K562 (cell line): Measurements from ENCODE around the gene GPR21. TPM values are rescaled to one million over a fixed set of nuclear protein-coding genes. Genes with fewer than 3 reads are reported as not detected.

Experiments used
- ADNP ChIP-seq: fragments of 200-800 bp; sonication (Bioruptor generic); IDR thresholded peaks from 2 replicates; pipeline ENCODE4 v1.6.1; 2016; ENCODE audit warnings: missing genetic modification characterization, missing compliant biosample characterization
- CBFB ChIP-seq: sonication (generic); formaldehyde crosslinking; IDR thresholded peaks from 2 replicates; pipeline ENCODE4 v1.4.0; 2020; ENCODE audit warnings: mild to moderate bottlenecking, missing genetic modification reagents
- CCNT2 ChIP-seq: IDR thresholded peaks from 2 replicates; pipeline ENCODE4 v1.6.1; 2011; ENCODE audit warnings: borderline replicate concordance, low read depth, mild to moderate bottlenecking, moderate library complexity, mixed read lengths, low read length; ENCODE audit not compliant: insufficient read length; ENCODE audit errors: extremely low read depth
- CREM ChIP-seq: IDR thresholded peaks from 2 replicates; pipeline ENCODE4 v1.6.1; 2014; ENCODE audit warnings: antibody characterized with exemption, low read depth
- CTBP1 ChIP-seq: fragments of 450-650 bp; IDR thresholded peaks from 2 replicates; pipeline ENCODE4 v1.6.1; 2016; ENCODE audit warnings: borderline replicate concordance
- KDM1A ChIP-seq, 2 experiments: fragments of 450-650 bp; IDR thresholded peaks; 2 replicates each; pipeline ENCODE4 v1.6.1; 2016; ENCODE audit warnings: mild to moderate bottlenecking in 2 of 2
- KLF16 ChIP-seq: IDR thresholded peaks from 2 replicates; pipeline ENCODE4 v1.6.1; 2016; ENCODE audit warnings: antibody characterized with exemption
- SRSF9 ChIP-seq: fragments of 200-400 bp; formaldehyde crosslinking; IDR thresholded peaks from 2 replicates; pipeline ENCODE4 v1.6.1; 2017; ENCODE audit warnings: low read depth, low read length, borderline replicate concordance
- ZNF140 ChIP-seq: fragments of 250-450 bp; sonication (Bioruptor Pico); IDR thresholded peaks from 2 replicates; pipeline ENCODE4 v1.8.0; 2021; ENCODE audit warnings: moderate library complexity, mild to moderate bottlenecking, inconsistent platforms
- ZNF3 ChIP-seq: fragments of 250-450 bp; sonication (Bioruptor Pico); IDR thresholded peaks from 2 replicates; pipeline ENCODE4 v1.5.0; 2021; ENCODE audit warnings: mild to moderate bottlenecking, moderate library complexity
- ZNF316 ChIP-seq: fragments of 450-650 bp; IDR thresholded peaks from 2 replicates; pipeline ENCODE4 v1.6.1; 2016
- ZNF408 ChIP-seq: fragments of 250-450 bp; sonication (Bioruptor Pico); IDR thresholded peaks from 2 replicates; pipeline ENCODE4 v1.4.0; 2020; ENCODE audit warnings: low read depth, mild to moderate bottlenecking, moderate library complexity
- ZNF431 ChIP-seq: sonication (generic); formaldehyde crosslinking; IDR thresholded peaks from 2 replicates; pipeline ENCODE4 v1.8.0; 2022; ENCODE audit warnings: mild to moderate bottlenecking, missing genetic modification reagents
- ZNF589 ChIP-seq: fragments of 200-800 bp; sonication (Bioruptor generic); IDR thresholded peaks from 2 replicates; pipeline ENCODE4 v1.6.1; 2016; ENCODE audit warnings: low read depth, missing genetic modification characterization, missing compliant biosample characterization
- polyA plus RNA-seq, 8 experiments: library from polyadenylated mRNA; depleted of rRNA in 4 of 8; stranded (reverse) in 5 of 8; unstranded in 3 of 8; fragments of >200 nt; fragmentation: Nextera tagmentation in 2 of 8; fragmentation: Illumina TruSeq in 1 of 8; extraction: Ambion mirVana in 2 of 8; extraction: Trizol in 1 of 8; gene quantifications; 2 replicates each; pipeline versions ENCODE4 v1.2.1 to v1.2.3, GENCODE V29; 2011 to 2014; ENCODE audit warnings: inconsistent platforms in 1 of 8, missing spikeins in 1 of 8
- total RNA-seq, 7 experiments: library from RNA; depleted of rRNA in 6 of 7; stranded (reverse); fragments of >200 nt in 6 of 7; fragmentation: Illumina TruSeq in 2 of 7; extraction: Trizol in 2 of 7; gene quantifications; 2 replicates each; pipeline versions ENCODE4 v1.2.1 to v1.2.3, GENCODE V29; 2011 to 2021; ENCODE audit warnings: low replicate concordance in 1 of 7
- TF ChIP-seq, protein P1 (sequence below): sonication (generic); formaldehyde crosslinking; IDR thresholded peaks from 2 replicates; pipeline ENCODE4 v1.8.0; 2022; ENCODE audit warnings: mild to moderate bottlenecking, missing genetic modification reagents
- TF ChIP-seq, protein P2 (sequence below): sonication (generic); formaldehyde crosslinking; IDR thresholded peaks from 2 replicates; pipeline ENCODE4 v1.8.0; 2022; ENCODE audit warnings: mild to moderate bottlenecking, missing genetic modification reagents, borderline replicate concordance
- TF ChIP-seq, protein P3 (sequence below): fragments of 250-450 bp; sonication (Bioruptor Pico); IDR thresholded peaks from 2 replicates; pipeline ENCODE4 v1.9.0; 2021; ENCODE audit warnings: mild to moderate bottlenecking
- TF ChIP-seq, protein P4 (sequence below): IDR thresholded peaks from 2 replicates; pipeline ENCODE4 v1.6.1; 2012; ENCODE audit warnings: low read depth, low read length, improper control_type of control experiment, borderline replicate concordance
- TF ChIP-seq, protein P5 (sequence below), 2 experiments: fragments of 450-650 bp in 1 of 2; sonication (generic) in 1 of 2; formaldehyde crosslinking in 1 of 2; IDR thresholded peaks in 1 of 2; conservative IDR thresholded peaks in 1 of 2; 2 replicates each; pipeline versions ENCODE4 v1.6.1 to v1.8.1; 2016 to 2023; ENCODE audit warnings: mild to moderate bottlenecking in 2 of 2, moderate library complexity in 2 of 2, inconsistent platforms in 1 of 2, missing genetic modification reagents in 1 of 2

Gene GPR21
- total and polyA plus RNA-seq, 9 of the 15 experiments (the other 6 are each of a cell fraction or from before 2014, with no cell fraction given), result 0.16 to 0.83 (median 0.36) TPM; not detected in 6

DNA sequence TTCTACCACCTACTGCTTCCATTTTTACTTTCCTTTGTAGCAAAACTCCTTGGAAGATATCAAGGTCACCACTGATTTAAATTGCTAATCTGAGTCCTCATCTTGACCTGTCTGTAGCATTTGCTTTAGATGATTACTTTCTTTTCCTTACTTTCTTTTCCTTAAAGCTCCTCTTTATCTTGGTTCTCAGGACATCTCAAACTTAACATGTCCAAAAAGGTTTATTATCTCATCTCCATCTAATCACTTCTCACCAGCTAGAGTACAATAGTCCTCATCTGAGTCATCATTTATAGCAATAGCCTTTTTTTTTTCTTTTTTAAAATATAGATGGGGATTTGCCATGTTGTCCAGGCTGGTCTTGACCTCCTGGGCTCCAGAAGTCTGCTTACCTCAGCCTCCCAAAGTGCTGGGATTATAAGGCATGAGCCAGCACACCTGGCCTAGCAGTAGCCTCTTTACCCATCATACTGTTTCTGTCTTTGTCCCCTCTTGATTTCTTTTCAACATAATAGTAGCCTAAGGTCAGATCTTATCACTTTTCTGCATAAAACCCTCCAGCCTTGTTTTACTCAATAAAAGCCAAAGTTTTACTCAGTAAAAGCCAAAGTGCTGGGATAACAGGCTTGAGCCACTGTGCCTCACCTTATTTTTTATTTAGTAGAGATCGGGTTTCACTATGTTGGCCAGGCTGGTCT, 32.9 kb upstream of the GPR21 start (continued):
- TF ChIP-seq ZNF140 (CRISPR knock-in tag), result no peak
- TF ChIP-seq CCNT2, result peak; percentile 39
- TF ChIP-seq, protein P1, sequence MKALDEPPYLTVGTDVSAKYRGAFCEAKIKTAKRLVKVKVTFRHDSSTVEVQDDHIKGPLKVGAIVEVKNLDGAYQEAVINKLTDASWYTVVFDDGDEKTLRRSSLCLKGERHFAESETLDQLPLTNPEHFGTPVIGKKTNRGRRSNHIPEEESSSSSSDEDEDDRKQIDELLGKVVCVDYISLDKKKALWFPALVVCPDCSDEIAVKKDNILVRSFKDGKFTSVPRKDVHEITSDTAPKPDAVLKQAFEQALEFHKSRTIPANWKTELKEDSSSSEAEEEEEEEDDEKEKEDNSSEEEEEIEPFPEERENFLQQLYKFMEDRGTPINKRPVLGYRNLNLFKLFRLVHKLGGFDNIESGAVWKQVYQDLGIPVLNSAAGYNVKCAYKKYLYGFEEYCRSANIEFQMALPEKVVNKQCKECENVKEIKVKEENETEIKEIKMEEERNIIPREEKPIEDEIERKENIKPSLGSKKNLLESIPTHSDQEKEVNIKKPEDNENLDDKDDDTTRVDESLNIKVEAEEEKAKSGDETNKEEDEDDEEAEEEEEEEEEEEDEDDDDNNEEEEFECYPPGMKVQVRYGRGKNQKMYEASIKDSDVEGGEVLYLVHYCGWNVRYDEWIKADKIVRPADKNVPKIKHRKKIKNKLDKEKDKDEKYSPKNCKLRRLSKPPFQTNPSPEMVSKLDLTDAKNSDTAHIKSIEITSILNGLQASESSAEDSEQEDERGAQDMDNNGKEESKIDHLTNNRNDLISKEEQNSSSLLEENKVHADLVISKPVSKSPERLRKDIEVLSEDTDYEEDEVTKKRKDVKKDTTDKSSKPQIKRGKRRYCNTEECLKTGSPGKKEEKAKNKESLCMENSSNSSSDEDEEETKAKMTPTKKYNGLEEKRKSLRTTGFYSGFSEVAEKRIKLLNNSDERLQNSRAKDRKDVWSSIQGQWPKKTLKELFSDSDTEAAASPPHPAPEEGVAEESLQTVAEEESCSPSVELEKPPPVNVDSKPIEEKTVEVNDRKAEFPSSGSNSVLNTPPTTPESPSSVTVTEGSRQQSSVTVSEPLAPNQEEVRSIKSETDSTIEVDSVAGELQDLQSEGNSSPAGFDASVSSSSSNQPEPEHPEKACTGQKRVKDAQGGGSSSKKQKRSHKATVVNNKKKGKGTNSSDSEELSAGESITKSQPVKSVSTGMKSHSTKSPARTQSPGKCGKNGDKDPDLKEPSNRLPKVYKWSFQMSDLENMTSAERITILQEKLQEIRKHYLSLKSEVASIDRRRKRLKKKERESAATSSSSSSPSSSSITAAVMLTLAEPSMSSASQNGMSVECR, result no peak
- TF ChIP-seq, protein P2, sequence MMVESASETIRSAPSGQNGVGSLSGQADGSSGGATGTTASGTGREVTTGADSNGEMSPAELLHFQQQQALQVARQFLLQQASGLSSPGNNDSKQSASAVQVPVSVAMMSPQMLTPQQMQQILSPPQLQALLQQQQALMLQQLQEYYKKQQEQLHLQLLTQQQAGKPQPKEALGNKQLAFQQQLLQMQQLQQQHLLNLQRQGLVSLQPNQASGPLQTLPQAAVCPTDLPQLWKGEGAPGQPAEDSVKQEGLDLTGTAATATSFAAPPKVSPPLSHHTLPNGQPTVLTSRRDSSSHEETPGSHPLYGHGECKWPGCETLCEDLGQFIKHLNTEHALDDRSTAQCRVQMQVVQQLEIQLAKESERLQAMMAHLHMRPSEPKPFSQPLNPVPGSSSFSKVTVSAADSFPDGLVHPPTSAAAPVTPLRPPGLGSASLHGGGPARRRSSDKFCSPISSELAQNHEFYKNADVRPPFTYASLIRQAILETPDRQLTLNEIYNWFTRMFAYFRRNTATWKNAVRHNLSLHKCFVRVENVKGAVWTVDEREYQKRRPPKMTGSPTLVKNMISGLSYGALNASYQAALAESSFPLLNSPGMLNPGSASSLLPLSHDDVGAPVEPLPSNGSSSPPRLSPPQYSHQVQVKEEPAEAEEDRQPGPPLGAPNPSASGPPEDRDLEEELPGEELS (CRISPR knock-in tag), result no peak
- no peak for TF ChIP-seq KLF16
- TF ChIP-seq ZNF431 (CRISPR knock-in tag), result no peak
- no peak for TF ChIP-seq ZNF3 (CRISPR knock-in tag)
- peak; percentile 66 to 67 for TF ChIP-seq KDM1A (IDR thresholded peaks at IDR 0.05)
- TF ChIP-seq, protein P3, sequence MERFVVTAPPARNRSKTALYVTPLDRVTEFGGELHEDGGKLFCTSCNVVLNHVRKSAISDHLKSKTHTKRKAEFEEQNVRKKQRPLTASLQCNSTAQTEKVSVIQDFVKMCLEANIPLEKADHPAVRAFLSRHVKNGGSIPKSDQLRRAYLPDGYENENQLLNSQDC (CRISPR knock-in tag), result no peak
- no peak for TF ChIP-seq SRSF9
- TF ChIP-seq, protein P4, sequence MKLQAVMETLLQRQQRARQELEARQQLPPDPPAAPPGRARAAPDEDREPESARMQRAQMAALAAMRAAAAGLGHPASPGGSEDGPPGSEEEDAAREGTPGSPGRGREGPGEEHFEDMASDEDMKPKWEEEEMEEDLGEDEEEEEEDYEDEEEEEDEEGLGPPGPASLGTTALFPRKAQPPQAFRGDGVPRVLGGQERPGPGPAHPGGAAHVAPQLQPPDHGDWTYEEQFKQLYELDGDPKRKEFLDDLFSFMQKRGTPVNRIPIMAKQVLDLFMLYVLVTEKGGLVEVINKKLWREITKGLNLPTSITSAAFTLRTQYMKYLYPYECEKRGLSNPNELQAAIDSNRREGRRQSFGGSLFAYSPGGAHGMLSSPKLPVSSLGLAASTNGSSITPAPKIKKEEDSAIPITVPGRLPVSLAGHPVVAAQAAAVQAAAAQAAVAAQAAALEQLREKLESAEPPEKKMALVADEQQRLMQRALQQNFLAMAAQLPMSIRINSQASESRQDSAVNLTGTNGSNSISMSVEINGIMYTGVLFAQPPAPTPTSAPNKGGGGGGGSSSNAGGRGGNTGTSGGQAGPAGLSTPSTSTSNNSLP, result no peak
- peak; percentile 81 for TF ChIP-seq ADNP (tag)
- TF ChIP-seq, protein P5, sequence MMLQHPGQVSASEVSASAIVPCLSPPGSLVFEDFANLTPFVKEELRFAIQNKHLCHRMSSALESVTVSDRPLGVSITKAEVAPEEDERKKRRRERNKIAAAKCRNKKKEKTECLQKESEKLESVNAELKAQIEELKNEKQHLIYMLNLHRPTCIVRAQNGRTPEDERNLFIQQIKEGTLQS (IDR thresholded peaks at IDR 0.05), result peak; percentile 75
- TF ChIP-seq, protein P5 (CRISPR knock-in tag; conservative IDR thresholded peaks at IDR 0.05), result no peak
- TF ChIP-seq CTBP1, result peak; percentile 71
- TF ChIP-seq ZNF408 (CRISPR knock-in tag), result no peak
- TF ChIP-seq ZNF316, result peak; percentile 79
- TF ChIP-seq CBFB, result no peak
- TF ChIP-seq ZNF589 (CRISPR knock-in tag), result no peak
- no peak for TF ChIP-seq CREM
